ENCODE results near the gene ZC3H15.
"Not testable (repeated sequence)": the region's sequence is repeated elsewhere in the genome, so short reads cannot be mapped to it uniquely, and the experiment has no call there.

ZC3H15 gene

GRCh38 chr2:186485871-186486650 is at the start of gene ZC3H15:
ZC3H15 (plus strand) TSS chr2:186486260; CDS start chr2:186486383, 123 bp downstream.
- peak; percentile 99 for DNase-seq (ENCODE audit: low read depth)

- DNase-seq (ENCODE audit: low read depth), result no peak
Observed at GRCh38 chr2:186437719-186438118, 48.3 kb upstream of the ZC3H15 start.

GRCh38 chr2:186439673-186440095 is 46.4 kb upstream of the ZC3H15 start:
- not testable (repeated sequence) for DNase-seq (ENCODE audit: low read depth)

- DNase-seq (ENCODE audit: low read depth), result peak; percentile 3
Observed at GRCh38 chr2:186440506-186440905, 45.6 kb upstream of the ZC3H15 start.

- DNase-seq (ENCODE audit: low read depth), result no peak
Observed at GRCh38 chr2:186442885-186443284, 43.2 kb upstream of the ZC3H15 start.

- DNase-seq (ENCODE audit: low read depth), result no peak
Observed at GRCh38 chr2:186443851-186444250, 42.2 kb upstream of the ZC3H15 start.

GRCh38 chr2:186445506-186445905 is 40.6 kb upstream of the ZC3H15 start:
- DNase-seq (ENCODE audit: low read depth), result no peak

GRCh38 chr2:186455613-186456012 is 30.4 kb upstream of the ZC3H15 start:
- DNase-seq (ENCODE audit: low read depth), result no peak

GRCh38 chr2:186456941-186457340 is 29.1 kb upstream of the ZC3H15 start:
- peak; percentile 81 for DNase-seq (ENCODE audit: low read depth)

- DNase-seq (ENCODE audit: low read depth), result no peak
Observed at GRCh38 chr2:186457908-186458307, 28.2 kb upstream of the ZC3H15 start.

- DNase-seq (ENCODE audit: low read depth), result peak; percentile 3
Observed at GRCh38 chr2:186459009-186459408, 27.1 kb upstream of the ZC3H15 start.

GRCh38 chr2:186460465-186460864 is 25.6 kb upstream of the ZC3H15 start:
- DNase-seq (ENCODE audit: low read depth), result peak; percentile 18

- no peak for DNase-seq (ENCODE audit: low read depth)
Observed at GRCh38 chr2:186466743-186467142, 19.3 kb upstream of the ZC3H15 start.

- DNase-seq (ENCODE audit: low read depth), result no peak
Observed at GRCh38 chr2:186467421-186467820, 18.6 kb upstream of the ZC3H15 start.

- not testable (repeated sequence) for DNase-seq (ENCODE audit: low read depth)
Observed at GRCh38 chr2:186472722-186473493, 13.2 kb upstream of the ZC3H15 start.

GRCh38 chr2:186474239-186474638 is 11.8 kb upstream of the ZC3H15 start:
- DNase-seq (ENCODE audit: low read depth), result not testable (repeated sequence)

- DNase-seq (ENCODE audit: low read depth), result no peak
Observed at GRCh38 chr2:186477790-186478189, 8.3 kb upstream of the ZC3H15 start.

- DNase-seq (ENCODE audit: low read depth), result no peak
Observed at GRCh38 chr2:186480991-186481390, 5.1 kb upstream of the ZC3H15 start.

GRCh38 chr2:186484062-186484735 is 1.9 kb upstream of the ZC3H15 start:
- DNase-seq (ENCODE audit: low read depth), result no peak

- DNase-seq (ENCODE audit: low read depth), result no peak
Observed at GRCh38 chr2:186485576-186485870, 537 bp upstream of the ZC3H15 start.

GRCh38 chr2:186486651-186487647 is 889 bp downstream of the ZC3H15 start:
- peak; percentile 33 for DNase-seq (ENCODE audit: low read depth)
